Measurements from ENCODE around the gene EVPL. TPM values are rescaled to one million over a fixed set of nuclear protein-coding genes. Genes with fewer than 3 reads are reported as not detected.

EVPL gene
- 5.6 and 9.9 TPM in 2 replicates for total RNA-seq (2014; rRNA removed; shearing (Covaris generic))
- total RNA-seq (2022) = 5.1 and 6.9 TPM in 2 replicates
- Bru-seq, nascent RNA = percentile 38 among the genes with signal in this experiment
- percentile 41 among the genes with signal in this experiment for BruChase-seq, experiment 1, labeled RNA remaining after a 6-hour chase
- percentile 43 among the genes with signal in this experiment for BruChase-seq, experiment 2, labeled RNA remaining after a 2-hour chase
- long read RNA-seq, partial matches to known transcripts = 9 of 20 reads
- long read RNA-seq, other reads (novel, unspliced or antisense) = 11 of 20 reads

DNA sequence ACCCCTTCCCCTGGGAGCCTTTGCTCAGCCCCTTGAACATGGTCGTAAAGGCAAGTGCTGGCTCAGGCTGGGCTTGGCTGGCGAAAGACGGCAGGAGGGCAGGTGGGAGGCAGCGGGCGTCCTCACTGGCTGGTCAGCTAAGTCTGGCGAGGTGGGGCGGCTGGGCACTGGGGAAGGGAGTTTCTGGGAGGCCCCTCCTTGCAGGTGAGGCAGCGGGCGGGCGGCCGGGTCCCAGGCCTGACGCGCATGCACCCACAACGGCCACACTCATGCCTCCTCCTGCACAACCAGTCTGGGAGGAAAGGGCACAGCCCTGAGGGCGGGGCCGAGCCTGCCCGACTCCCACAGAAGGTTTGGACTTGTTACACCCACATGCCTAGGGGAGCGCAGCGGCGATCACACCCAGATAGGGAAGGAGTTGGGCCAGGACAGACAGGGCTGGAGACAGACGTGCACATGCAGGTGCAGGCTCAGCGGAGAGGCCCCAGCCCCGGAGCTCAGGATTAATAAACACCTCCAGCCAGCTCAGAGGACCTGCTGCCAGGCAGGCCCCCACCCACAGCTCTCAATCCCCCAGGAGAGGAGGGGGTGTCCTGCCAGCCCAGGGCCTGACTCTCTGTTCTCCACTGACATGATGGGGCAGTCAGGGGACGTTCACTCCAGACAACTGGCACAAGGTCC, at the start of gene EVPL:
EVPL (minus strand) TSS at position 148 of the 681 bp plus-strand sequence; CDS start at position 40, 108 bp downstream.
- H3K79me2 ChIP-seq (ENCODE audit: insufficient read depth, low read depth, low read length) = no peaks in the 10 kb centered on the region
- TF ChIP-seq EZH2phosphoT487 (IDR thresholded peaks at IDR 0.05; ENCODE audit: borderline replicate concordance, low read depth, low read length) = no peak
- TF ChIP-seq, protein P1, sequence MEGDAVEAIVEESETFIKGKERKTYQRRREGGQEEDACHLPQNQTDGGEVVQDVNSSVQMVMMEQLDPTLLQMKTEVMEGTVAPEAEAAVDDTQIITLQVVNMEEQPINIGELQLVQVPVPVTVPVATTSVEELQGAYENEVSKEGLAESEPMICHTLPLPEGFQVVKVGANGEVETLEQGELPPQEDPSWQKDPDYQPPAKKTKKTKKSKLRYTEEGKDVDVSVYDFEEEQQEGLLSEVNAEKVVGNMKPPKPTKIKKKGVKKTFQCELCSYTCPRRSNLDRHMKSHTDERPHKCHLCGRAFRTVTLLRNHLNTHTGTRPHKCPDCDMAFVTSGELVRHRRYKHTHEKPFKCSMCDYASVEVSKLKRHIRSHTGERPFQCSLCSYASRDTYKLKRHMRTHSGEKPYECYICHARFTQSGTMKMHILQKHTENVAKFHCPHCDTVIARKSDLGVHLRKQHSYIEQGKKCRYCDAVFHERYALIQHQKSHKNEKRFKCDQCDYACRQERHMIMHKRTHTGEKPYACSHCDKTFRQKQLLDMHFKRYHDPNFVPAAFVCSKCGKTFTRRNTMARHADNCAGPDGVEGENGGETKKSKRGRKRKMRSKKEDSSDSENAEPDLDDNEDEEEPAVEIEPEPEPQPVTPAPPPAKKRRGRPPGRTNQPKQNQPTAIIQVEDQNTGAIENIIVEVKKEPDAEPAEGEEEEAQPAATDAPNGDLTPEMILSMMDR (conservative IDR thresholded peaks at IDR 0.05; ENCODE audit: low read length) = no peak
- no peaks in the 10 kb centered on the region for H3K9me3 ChIP-seq (ENCODE audit: low read length)
- no peak within 1 kb of the TSS for H3K27ac ChIP-seq (ENCODE audit: low read depth, low read length, poor library complexity, severe bottlenecking)
- BruUV-seq (replicated peaks) = no TSS peak
- H3K4me3 ChIP-seq (ENCODE audit: low read depth, low read length, poor library complexity, severe bottlenecking) = no peak within 1 kb of the TSS
- no peak within 1 kb of the TSS for H2AFZ ChIP-seq (ENCODE audit: low read length)
- ChIA-PET CTCF (ENCODE audit: unreplicated experiment) (no interaction called here), POLR2A (interaction anchor here (0.6 kb wide), 1 partner anchor 283 kb away, joined by 3 read pairs; no protein-coding TSS in a partner anchor)
- H3K4me2 ChIP-seq (ENCODE audit: low read length) = no peak within 1 kb of the TSS
- H3K36me3 ChIP-seq (ENCODE audit: insufficient read depth, low read length) = no peaks in the 10 kb centered on the region
- peaks cover 20% of the 10 kb centered on the region for H3K4me1 ChIP-seq (ENCODE audit: insufficient read depth, low read length, poor library complexity, severe bottlenecking)
- H4K20me1 ChIP-seq (ENCODE audit: insufficient read depth, low read length) = no peaks in the 10 kb centered on the region
- DNase-seq (ENCODE audit: low spot score) = no peak
- H3K9me2 ChIP-seq (ENCODE audit: insufficient read depth, low read length) = no peaks in the 10 kb centered on the region
- intact Hi-C loops (cut with micrococcal nuclease; ENCODE audit: unreplicated experiment) = no loop called here

DNA sequence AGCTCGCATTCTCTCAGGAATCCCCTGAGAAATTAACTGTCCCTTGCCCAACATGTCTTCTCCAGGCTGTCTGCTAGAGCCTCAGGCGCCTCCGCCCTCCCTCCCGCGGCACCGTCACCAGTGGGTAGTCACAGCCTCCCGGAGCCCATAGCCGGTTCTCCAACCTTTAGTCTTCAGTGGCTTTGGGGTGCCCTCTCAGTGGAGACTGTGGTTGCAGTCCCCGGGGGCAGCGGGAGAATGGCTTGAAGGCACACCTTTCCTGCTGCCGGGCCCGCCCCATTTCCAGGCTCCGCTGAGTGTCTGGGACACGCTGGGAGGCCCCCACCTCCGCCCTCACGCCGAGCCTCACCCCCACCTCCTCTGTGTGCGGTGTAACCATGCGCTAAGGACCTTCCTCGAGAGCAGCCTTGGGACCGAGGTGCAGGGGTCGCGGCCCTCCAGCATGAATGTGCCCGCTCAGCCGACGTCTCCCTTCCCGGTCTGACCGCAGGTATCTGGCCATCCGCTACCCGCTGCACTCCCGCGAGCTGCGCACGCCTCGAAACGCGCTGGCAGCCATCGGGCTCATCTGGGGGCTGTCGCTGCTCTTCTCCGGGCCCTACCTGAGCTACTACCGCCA, 49.1 kb upstream of the EVPL start:
- Histone ChIP-seq H3K4me2 (ENCODE audit: low read length) (no peak overlapping the region), H3K9me2 (ENCODE audit: insufficient read depth, low read length) (no peaks in the 10 kb centered on the region), H3K4me1 (ENCODE audit: insufficient read depth, low read length, poor library complexity, severe bottlenecking) (peaks cover 14% of the 10 kb centered on the region), H3K4me3 (ENCODE audit: low read depth, low read length, poor library complexity, severe bottlenecking) (no peak overlapping the region), H3K36me3 (ENCODE audit: insufficient read depth, low read length) (no peaks in the 10 kb centered on the region), H2AFZ (ENCODE audit: low read length) (no peak overlapping the region), H3K9me3 (ENCODE audit: low read length) (no peaks in the 10 kb centered on the region), H3K27ac (ENCODE audit: low read depth, low read length, poor library complexity, severe bottlenecking) (no peak overlapping the region), H3K79me2 (ENCODE audit: insufficient read depth, low read depth, low read length) (peaks cover 16% of the 10 kb centered on the region), H4K20me1 (ENCODE audit: insufficient read depth, low read length) (no peaks in the 10 kb centered on the region)
- intact Hi-C loops (cut with micrococcal nuclease; ENCODE audit: unreplicated experiment) = no loop called here
- TF ChIP-seq EZH2phosphoT487 (IDR thresholded peaks at IDR 0.05; ENCODE audit: borderline replicate concordance, low read depth, low read length) = no peak
- TF ChIP-seq, protein P1 (conservative IDR thresholded peaks at IDR 0.05; ENCODE audit: low read length) = no peak
- no TSS peak for BruUV-seq (replicated peaks)
- POLR2A ChIA-PET = no interaction called here
- no peak for DNase-seq (ENCODE audit: low spot score)
- CTCF ChIA-PET (ENCODE audit: unreplicated experiment) = no interaction called here

All from OCI-LY7 (cell line).